A673 (cell line): Measurements from ENCODE around the gene SHISA3. TPM values are rescaled to one million over a fixed set of nuclear protein-coding genes. Genes with fewer than 3 reads are reported as not detected.

ENCODE experiments used
- BruUV-seq: library from RNA; stranded (reverse); fragments of 400-500 nt; replicated peaks from 2 replicates; lab custom pipeline; 2021; lab: Mats Ljungman, UMichigan
- CTCF ChIA-PET: fragments of 300-600 bp; sonication (Branson Sonifier 250); formaldehyde crosslinking; loops from one replicate; lab custom pipeline; 2022; ENCODE audit warnings: antibody characterized with exemption; lab: Charles Lee
- POLR2A ChIA-PET: fragments of 300-600 bp; sonication (Branson Sonifier 250); formaldehyde crosslinking; loops from one replicate; lab custom pipeline; 2022; ENCODE audit warnings: antibody characterized with exemption; ENCODE audit not compliant: low non-redundant PET; lab: Charles Lee
- DNase-seq: peaks from one replicate; pipeline ENCODE4 v3.0.0-alpha.2; 2015; ENCODE audit warnings: low spot score
- H3K27ac ChIP-seq: fragments of 200-600 bp; sonication (generic); 2 replicates; pipeline ENCODE4 v1.5.1; 2016; ENCODE audit warnings: mixed run types, low read depth, mild to moderate bottlenecking, mixed read lengths, antibody characterized with exemption, low read length; ENCODE audit not compliant: poor library complexity, severe bottlenecking
- H3K27me3 ChIP-seq: fragments of 200-600 bp; sonication (generic); replicated peaks from 2 replicates; pipeline ENCODE4 v1.6.1; 2017; ENCODE audit warnings: mixed run types, low read depth, mild to moderate bottlenecking, mixed read lengths, antibody characterized with exemption, low read length; ENCODE audit not compliant: insufficient read depth, poor library complexity
- H3K36me3 ChIP-seq: fragments of 200-600 bp; sonication (generic); 2 replicates; pipeline ENCODE4 v1.6.1; 2016; ENCODE audit warnings: mixed run types, mild to moderate bottlenecking, mixed read lengths, antibody characterized with exemption, low read length; ENCODE audit not compliant: insufficient read depth, poor library complexity, severe bottlenecking
- H3K4me1 ChIP-seq: fragments of 200-600 bp; sonication (generic); 2 replicates; pipeline ENCODE4 v1.6.1; 2017; ENCODE audit warnings: mixed run types, mild to moderate bottlenecking, mixed read lengths, antibody characterized with exemption, low read length; ENCODE audit not compliant: insufficient read depth, poor library complexity, severe bottlenecking
- H3K4me3 ChIP-seq: fragments of 200-600 bp; sonication (generic); 2 replicates; pipeline ENCODE4 v1.5.1; 2016; ENCODE audit warnings: low read depth, mixed run types, mild to moderate bottlenecking, mixed read lengths, low read length; ENCODE audit not compliant: poor library complexity, severe bottlenecking
- H3K9me3 ChIP-seq: fragments of 200-600 bp; sonication (generic); 2 replicates; pipeline ENCODE4 v1.6.1; 2016; ENCODE audit warnings: mixed run types, low read depth, mild to moderate bottlenecking, mixed read lengths, antibody characterized with exemption, low read length; ENCODE audit not compliant: poor library complexity, severe bottlenecking
- EZH2 ChIP-seq: fragments of 200-600 bp; sonication (generic); IDR thresholded peaks from 2 replicates; pipeline ENCODE4 v1.6.1; 2017; ENCODE audit warnings: borderline replicate concordance, low read depth, mild to moderate bottlenecking, mixed read lengths, antibody characterized with exemption, low read length; ENCODE audit not compliant: poor library complexity, severe bottlenecking
- intact Hi-C: fragments of 100-400 bp; cut with micrococcal nuclease; formaldehyde crosslinking; loops from one replicate; pipeline ENCODE4 v1.10.0; 2022; ENCODE audit not compliant: unreplicated experiment
- total RNA-seq: library from RNA; stranded (reverse); gene quantifications from 2 replicates; pipeline ENCODE4 v1.2.3, GENCODE V29; 2021
- TF ChIP-seq, protein P1 (sequence below): fragments of 300-800, 200-600 bp; sonication (generic); conservative IDR thresholded peaks from 2 replicates; pipeline ENCODE4 v1.5.1; 2017; ENCODE audit warnings: low read depth, mild to moderate bottlenecking, antibody characterized with exemption, low read length, moderate library complexity, mixed read lengths

SHISA3 gene
- total RNA-seq, 1 experiment from 2014 or later: 0.39 TPM

DNA sequence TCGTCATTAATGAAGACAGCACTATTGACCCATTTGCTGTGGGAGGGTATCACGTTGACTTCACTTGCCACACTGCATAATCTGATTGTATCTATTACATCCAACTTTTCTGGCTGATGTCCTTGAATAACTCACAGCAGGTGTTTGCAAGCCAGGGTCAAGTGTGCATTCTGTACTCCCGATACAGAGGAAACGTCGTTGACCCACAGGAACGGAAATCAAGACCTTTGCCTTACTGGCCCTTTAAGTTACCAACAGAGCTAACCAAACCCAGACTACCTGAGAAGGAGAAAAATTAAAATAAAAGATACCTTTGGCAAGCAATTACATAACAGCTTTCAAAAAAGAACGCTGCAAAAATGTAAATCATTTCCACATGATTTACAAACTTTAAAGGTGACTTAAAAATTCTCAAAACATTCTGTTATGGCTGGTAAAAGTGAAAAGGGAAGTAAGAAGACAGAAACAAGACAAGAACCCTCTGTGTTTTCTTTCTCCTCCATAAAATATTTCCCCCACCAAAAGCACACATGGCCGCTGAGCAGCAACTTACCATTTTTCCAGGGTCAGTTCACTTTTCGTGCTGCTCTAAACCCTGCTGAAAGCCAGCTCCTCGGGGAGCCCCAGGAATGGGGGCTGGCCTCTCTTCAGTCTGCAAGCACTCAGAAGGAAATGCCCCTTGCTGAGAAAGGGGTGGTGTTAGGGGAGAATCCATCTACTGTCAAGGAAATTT lies 6.5 kb upstream of the SHISA3 start:
- no peak overlapping the region for H3K27ac ChIP-seq
- no peak for TF ChIP-seq EZH2
- TF ChIP-seq, protein P1, sequence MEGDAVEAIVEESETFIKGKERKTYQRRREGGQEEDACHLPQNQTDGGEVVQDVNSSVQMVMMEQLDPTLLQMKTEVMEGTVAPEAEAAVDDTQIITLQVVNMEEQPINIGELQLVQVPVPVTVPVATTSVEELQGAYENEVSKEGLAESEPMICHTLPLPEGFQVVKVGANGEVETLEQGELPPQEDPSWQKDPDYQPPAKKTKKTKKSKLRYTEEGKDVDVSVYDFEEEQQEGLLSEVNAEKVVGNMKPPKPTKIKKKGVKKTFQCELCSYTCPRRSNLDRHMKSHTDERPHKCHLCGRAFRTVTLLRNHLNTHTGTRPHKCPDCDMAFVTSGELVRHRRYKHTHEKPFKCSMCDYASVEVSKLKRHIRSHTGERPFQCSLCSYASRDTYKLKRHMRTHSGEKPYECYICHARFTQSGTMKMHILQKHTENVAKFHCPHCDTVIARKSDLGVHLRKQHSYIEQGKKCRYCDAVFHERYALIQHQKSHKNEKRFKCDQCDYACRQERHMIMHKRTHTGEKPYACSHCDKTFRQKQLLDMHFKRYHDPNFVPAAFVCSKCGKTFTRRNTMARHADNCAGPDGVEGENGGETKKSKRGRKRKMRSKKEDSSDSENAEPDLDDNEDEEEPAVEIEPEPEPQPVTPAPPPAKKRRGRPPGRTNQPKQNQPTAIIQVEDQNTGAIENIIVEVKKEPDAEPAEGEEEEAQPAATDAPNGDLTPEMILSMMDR: no peak
- H3K9me3 ChIP-seq: no peaks in the 10 kb centered on the region
- peak; percentile 26 for DNase-seq
- no peak overlapping the region for H3K4me3 ChIP-seq
- BruUV-seq: no TSS peak
- peaks cover 7% of the 10 kb centered on the region for H3K4me1 ChIP-seq
- peaks cover 7% of the 10 kb centered on the region for H3K27me3 ChIP-seq
- intact Hi-C loops: no loop called here
- no peaks in the 10 kb centered on the region for H3K36me3 ChIP-seq
- CTCF ChIA-PET: no interaction called here
- POLR2A ChIA-PET: no interaction called here

DNA sequence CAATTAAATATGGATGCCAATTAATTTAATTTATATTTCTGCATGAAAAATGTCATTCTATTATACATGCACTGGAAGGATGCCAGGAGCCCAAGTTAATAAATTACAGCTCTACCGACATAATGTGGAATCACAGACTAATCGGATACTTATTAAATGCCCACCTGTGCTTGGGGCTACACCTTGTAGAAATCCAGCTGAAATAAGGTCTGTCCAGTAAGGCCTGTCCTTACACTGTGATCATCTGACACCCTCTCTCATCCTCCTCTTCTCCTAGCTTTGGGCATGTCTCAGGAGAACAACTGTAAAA lies 6.0 kb upstream of the SHISA3 start:
- BruUV-seq: no TSS peak
- Histone ChIP-seq H3K27me3 (peaks cover 13% of the 10 kb centered on the region), H3K36me3 (no peaks in the 10 kb centered on the region), H3K9me3 (no peaks in the 10 kb centered on the region), H3K4me3 (no peak overlapping the region), H3K4me1 (peaks cover 7% of the 10 kb centered on the region), H3K27ac (no peak overlapping the region)
- POLR2A ChIA-PET: no interaction called here
- intact Hi-C loops: no loop called here
- TF ChIP-seq EZH2: no peak
- TF ChIP-seq, protein P1: no peak
- DNase-seq: no peak
- CTCF ChIA-PET: no interaction called here

DNA sequence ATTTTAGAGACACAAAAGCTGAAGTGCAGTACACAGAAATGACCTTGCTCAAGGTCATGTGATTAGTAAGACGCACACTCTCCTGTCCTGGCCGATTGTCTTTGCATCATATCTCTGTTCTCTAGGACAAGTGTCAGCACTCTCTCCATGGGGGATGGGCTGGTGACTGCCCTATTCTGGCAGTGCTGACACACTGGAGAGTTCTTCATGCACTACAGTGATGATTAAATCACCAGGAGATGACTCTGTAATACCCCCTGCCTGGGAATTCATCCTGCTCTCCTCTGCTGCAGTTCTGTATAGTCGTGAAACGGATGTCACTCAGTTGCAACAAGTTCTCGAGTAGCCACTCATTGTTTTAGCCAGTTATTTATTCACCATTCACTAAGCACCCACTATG lies 5.3 kb upstream of the SHISA3 start:
- peak; percentile 59 for DNase-seq
- Histone ChIP-seq H3K36me3 (no peaks in the 10 kb centered on the region), H3K27ac (no peak overlapping the region), H3K27me3 (peaks cover 19% of the 10 kb centered on the region), H3K4me3 (no peak overlapping the region), H3K4me1 (peaks cover 7% of the 10 kb centered on the region), H3K9me3 (no peaks in the 10 kb centered on the region)
- BruUV-seq: no TSS peak
- intact Hi-C loops: no loop called here
- TF ChIP-seq, protein P1: no peak
- TF ChIP-seq EZH2: no peak
- CTCF ChIA-PET: no interaction called here
- POLR2A ChIA-PET: no interaction called here
